GM12864 (cell line): ENCODE measurements around the gene DDX54.
"Not testable (repeated sequence)": the region's sequence is repeated elsewhere in the genome, so short reads cannot be mapped to it uniquely, and the experiment has no call there.

Experiments used
- DNase-seq: peaks from one replicate; pipeline ENCODE4 v3.0.0-alpha.2; 2011; ENCODE audit warnings: low read depth
- H3K4me3 ChIP-seq: 2 replicates; pipeline ENCODE4 v1.5.1; 2011; ENCODE audit warnings: mild to moderate bottlenecking, low read depth, low read length, control low read depth
- CTCF ChIP-seq: IDR thresholded peaks from 2 replicates; pipeline ENCODE4 v1.5.1; 2011; ENCODE audit warnings: low read depth, mild to moderate bottlenecking, moderate library complexity, low read length, control low read depth, inconsistent platforms; ENCODE audit errors: missing control alignments

Gene DDX54

DNA sequence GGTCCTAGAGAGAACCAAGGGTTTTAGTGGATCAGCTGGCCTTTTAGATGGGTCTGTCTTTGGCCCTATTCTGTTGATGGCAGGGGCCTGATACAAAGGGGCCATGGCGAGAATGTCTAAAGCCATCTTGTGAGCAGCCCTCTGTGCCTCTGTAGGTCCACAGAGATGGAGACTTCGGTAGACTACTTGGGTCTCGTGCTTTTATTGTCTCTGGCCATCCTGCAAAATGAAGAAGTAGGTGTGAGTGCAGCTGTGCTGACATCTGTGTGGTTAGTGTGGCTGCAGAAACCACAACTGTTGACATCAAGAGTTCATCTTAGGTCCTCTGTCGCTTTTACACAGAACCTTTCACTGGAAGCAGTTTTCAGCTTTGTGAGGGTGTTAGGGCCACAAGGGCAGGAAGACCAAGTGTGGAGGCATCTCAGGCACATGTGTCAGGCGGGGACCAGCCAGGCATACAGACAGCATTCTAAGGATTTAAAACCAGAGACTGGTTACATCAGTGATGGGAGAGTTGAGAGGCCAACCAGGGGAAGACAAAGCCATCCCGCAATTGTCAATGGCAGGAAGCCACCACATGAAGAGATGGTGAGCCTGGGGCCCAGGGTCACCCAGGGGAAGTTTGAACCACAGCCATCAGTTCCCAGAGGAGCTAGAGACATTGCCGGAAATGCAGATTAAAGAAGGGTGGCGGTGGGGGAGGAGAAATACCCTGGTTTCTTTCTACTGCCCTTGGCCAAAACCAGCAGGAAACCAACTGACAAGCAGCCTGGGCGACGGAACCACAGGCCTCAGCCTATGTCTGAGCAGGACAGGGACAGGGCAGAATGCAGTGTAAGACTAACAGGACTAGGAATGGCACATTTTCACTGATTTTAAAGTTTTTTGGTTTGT is 23.0 kb upstream of the DDX54 start:
- peak overlapping the region; percentile 25; the same call in 1 of the 2 replicates for H3K4me3 ChIP-seq
- TF ChIP-seq CTCF: no peak
- peak; percentile 97 for DNase-seq

DNA sequence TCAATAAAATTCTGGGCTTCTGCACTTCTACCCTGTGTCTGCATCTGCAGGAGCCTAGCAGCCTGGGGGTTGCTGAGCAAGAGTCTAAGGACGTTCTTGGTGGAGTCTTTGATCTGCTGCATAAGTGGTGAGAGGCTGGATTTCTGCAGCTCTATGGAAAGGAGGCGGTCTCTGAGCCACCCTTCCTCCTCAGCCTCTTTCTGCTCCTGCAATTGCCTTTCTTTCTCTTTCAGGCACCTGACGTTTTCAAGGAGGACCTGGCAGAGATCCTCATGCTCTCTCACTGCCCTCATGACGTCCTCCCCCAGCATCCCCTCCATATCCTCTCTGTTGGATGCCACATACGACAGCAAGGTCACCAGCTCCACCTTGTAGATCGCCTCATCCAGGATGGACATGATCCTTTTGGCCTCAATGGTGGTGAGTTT is 22.3 kb upstream of the DDX54 start:
- H3K4me3 ChIP-seq: peak overlapping the region; percentile 25; the same call in 1 of the 2 replicates
- TF ChIP-seq CTCF: no peak

DNA sequence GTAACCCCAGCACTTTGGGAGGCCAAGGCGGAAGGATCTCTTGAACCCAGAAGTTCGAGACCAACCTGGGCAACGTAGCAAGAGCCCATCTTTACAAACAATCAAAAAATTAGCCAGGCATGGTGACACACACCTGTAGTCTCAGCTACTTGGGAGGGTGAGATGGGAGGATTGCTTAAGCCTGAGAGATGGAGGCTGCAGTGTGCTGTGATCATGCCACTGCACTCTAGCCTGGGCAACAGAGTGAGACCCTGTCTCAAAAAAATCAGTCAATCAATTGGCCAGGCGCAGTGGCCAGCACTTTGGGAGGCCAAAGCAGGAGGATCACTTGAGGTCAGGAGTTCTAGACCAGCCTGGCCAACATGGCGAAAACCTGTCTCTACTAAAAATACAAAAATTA is 21.5 kb upstream of the DDX54 start:
- DNase-seq, H3K4me3 ChIP-seq: not testable (repeated sequence)

More for the DNA sequence above, 22.3 kb upstream of the DDX54 start:
- no peak for DNase-seq

- DNase-seq: no peak
- H3K4me3 ChIP-seq: no peak overlapping the region
- no peak for TF ChIP-seq CTCF
Observed at GRCh38 chr12:113204804-113205203, 19.5 kb upstream of the DDX54 start.

- DNase-seq: no peak
- no peak overlapping the region for H3K4me3 ChIP-seq
- no peak for TF ChIP-seq CTCF
Observed at GRCh38 chr12:113203852-113204760, 18.8 kb upstream of the DDX54 start.

- H3K4me3 ChIP-seq: no peak overlapping the region
- DNase-seq: no peak
- no peak for TF ChIP-seq CTCF
Observed at GRCh38 chr12:113202300-113203075, 17.2 kb upstream of the DDX54 start.
